HepG2 (cell line): Measurements from ENCODE around the gene RNF4.

Experiments
- HCFC1 ChIP-seq: fragments of 150-350 bp; IDR thresholded peaks from 2 replicates; pipeline ENCODE4 v1.6.1; 2014; ENCODE audit warnings: low read depth, low read length
- HDAC2 ChIP-seq: sonication (generic); formaldehyde crosslinking; IDR thresholded peaks from 2 replicates; pipeline ENCODE4 v1.4.0; 2020; ENCODE audit warnings: missing genetic modification reagents
- LCORL ChIP-seq, 2 experiments: fragments of 450-650 bp in 1 of 2; sonication (generic) in 1 of 2; formaldehyde crosslinking in 1 of 2; IDR thresholded peaks; 2 replicates each; pipeline versions ENCODE4 v1.5.0 to v1.6.1; 2017 to 2020; ENCODE audit warnings: antibody characterized with exemption in 1 of 2, missing genetic modification reagents in 1 of 2
- MXI1 ChIP-seq: IDR thresholded peaks from 3 replicates; pipeline ENCODE4 v1.6.1; 2012; ENCODE audit warnings: low read depth, low read length, inconsistent platforms, borderline replicate concordance
- NFE2L2 ChIP-seq: fragments of 150-350 bp; IDR thresholded peaks from 2 replicates; pipeline ENCODE4 v1.6.1; 2014; ENCODE audit warnings: low read length
- REPIN1 ChIP-seq: sonication (generic); formaldehyde crosslinking; IDR thresholded peaks from 2 replicates; pipeline ENCODE4 v1.8.0; 2022; ENCODE audit warnings: missing genetic modification reagents, low read depth, mild to moderate bottlenecking, borderline replicate concordance
- SMAD1 ChIP-seq: sonication (generic); formaldehyde crosslinking; IDR thresholded peaks from 2 replicates; pipeline ENCODE4 v1.4.0; 2020; ENCODE audit warnings: missing genetic modification reagents, low read depth, mild to moderate bottlenecking, borderline replicate concordance
- ZBTB38 ChIP-seq: sonication (generic); formaldehyde crosslinking; IDR thresholded peaks from 2 replicates; pipeline ENCODE4 v1.5.1; 2020; ENCODE audit warnings: mild to moderate bottlenecking, missing genetic modification reagents
- ZFP1 ChIP-seq: IDR thresholded peaks from 2 replicates; pipeline ENCODE4 v1.6.1; 2016
- ZNF572 ChIP-seq: sonication (generic); formaldehyde crosslinking; IDR thresholded peaks from 2 replicates; pipeline ENCODE4 v1.5.1; 2020; ENCODE audit warnings: mild to moderate bottlenecking, missing genetic modification reagents
- ZZZ3 ChIP-seq: sonication (generic); formaldehyde crosslinking; IDR thresholded peaks from 2 replicates; pipeline ENCODE4 v1.4.0; 2020; ENCODE audit warnings: missing genetic modification reagents, mild to moderate bottlenecking, borderline replicate concordance
- TF ChIP-seq, protein P1 (sequence below): sonication (generic); formaldehyde crosslinking; IDR thresholded peaks from 2 replicates; pipeline ENCODE4 v1.5.0; 2020; ENCODE audit warnings: missing genetic modification reagents
- TF ChIP-seq, protein P2 (sequence below): IDR thresholded peaks from 2 replicates; pipeline ENCODE4 v1.6.1; 2016; ENCODE audit warnings: missing compliant biosample characterization, missing genetic modification reagents, borderline replicate concordance

DNA sequence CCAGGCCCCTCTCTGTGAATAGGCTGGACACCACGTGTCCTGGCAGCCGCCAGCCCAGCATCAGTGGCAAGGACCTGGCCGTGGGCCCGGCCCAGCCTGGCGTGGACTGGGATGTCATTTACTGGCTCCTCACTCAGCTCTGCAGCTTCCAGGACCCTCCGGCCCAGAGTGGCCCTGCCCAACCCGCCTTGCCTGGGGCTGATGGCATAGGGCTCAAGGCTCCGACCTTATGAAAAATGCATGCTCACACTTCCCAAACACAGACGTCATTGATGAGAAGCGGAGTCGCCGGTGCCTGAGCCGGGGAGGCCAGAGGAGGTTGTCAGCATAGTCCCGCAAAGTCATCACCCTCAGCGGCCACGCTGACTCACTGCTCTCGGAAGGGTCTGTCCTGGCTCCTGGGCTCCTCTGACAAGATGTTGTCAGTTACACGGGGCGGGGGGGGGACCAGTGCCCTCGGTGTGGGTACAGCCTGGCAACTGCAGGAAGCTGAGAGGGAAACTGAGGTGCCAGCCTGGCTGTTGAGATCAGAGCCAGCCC lies 35.8 kb upstream of the RNF4 start:
- TF ChIP-seq, protein P1, sequence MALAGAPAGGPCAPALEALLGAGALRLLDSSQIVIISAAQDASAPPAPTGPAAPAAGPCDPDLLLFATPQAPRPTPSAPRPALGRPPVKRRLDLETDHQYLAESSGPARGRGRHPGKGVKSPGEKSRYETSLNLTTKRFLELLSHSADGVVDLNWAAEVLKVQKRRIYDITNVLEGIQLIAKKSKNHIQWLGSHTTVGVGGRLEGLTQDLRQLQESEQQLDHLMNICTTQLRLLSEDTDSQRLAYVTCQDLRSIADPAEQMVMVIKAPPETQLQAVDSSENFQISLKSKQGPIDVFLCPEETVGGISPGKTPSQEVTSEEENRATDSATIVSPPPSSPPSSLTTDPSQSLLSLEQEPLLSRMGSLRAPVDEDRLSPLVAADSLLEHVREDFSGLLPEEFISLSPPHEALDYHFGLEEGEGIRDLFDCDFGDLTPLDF (CRISPR knock-in tag) = no peak
- TF ChIP-seq HCFC1 (no peak), ZZZ3 (CRISPR knock-in tag) (no peak), LCORL (IDR thresholded peaks at IDR 0.05) (no peak), LCORL (CRISPR knock-in tag; IDR thresholded peaks at IDR 0.05) (no peak), ZBTB38 (no peak), ZFP1 (CRISPR knock-in tag) (no peak), MXI1 (no peak), SMAD1 (no peak), HDAC2 (CRISPR knock-in tag) (no peak), ZNF572 (CRISPR knock-in tag) (no peak), REPIN1 (CRISPR knock-in tag) (no peak), NFE2L2 (no peak)
- TF ChIP-seq, protein P2, sequence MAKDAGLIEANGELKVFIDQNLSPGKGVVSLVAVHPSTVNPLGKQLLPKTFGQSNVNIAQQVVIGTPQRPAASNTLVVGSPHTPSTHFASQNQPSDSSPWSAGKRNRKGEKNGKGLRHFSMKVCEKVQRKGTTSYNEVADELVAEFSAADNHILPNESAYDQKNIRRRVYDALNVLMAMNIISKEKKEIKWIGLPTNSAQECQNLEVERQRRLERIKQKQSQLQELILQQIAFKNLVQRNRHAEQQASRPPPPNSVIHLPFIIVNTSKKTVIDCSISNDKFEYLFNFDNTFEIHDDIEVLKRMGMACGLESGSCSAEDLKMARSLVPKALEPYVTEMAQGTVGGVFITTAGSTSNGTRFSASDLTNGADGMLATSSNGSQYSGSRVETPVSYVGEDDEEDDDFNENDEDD (CRISPR knock-in tag) = no peak
